NCI-H774 (cell line): ENCODE results near the gene WRNIP1.
"Not testable (repeated sequence)": the region's sequence is repeated elsewhere in the genome, so short reads cannot be mapped to it uniquely, and the experiment has no call there.

Source experiments
- DNase-seq: peaks from one replicate; lab custom pipeline; 2025; lab: John Stamatoyannopoulos, UW

The WRNIP1 gene

DNA sequence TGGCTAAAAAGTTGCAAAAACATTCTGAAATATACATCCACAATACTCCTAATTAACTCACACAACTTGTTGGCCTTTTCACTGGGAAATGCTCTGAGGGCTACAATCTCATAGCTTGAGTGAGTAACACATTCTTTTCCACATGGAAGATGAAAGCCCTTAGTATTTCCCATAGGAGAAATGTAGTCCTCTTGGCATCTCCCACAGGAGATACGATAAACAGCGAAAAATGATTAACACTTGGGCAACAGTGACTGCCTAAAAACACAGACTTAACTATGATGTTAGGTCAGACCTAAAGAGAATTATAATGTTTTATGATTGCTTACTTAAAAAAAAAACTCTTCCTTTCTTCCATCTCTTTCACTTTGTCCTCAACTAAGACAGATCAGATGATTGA lies 23.4 kb upstream of the WRNIP1 start:
- DNase-seq, result no peak

DNA sequence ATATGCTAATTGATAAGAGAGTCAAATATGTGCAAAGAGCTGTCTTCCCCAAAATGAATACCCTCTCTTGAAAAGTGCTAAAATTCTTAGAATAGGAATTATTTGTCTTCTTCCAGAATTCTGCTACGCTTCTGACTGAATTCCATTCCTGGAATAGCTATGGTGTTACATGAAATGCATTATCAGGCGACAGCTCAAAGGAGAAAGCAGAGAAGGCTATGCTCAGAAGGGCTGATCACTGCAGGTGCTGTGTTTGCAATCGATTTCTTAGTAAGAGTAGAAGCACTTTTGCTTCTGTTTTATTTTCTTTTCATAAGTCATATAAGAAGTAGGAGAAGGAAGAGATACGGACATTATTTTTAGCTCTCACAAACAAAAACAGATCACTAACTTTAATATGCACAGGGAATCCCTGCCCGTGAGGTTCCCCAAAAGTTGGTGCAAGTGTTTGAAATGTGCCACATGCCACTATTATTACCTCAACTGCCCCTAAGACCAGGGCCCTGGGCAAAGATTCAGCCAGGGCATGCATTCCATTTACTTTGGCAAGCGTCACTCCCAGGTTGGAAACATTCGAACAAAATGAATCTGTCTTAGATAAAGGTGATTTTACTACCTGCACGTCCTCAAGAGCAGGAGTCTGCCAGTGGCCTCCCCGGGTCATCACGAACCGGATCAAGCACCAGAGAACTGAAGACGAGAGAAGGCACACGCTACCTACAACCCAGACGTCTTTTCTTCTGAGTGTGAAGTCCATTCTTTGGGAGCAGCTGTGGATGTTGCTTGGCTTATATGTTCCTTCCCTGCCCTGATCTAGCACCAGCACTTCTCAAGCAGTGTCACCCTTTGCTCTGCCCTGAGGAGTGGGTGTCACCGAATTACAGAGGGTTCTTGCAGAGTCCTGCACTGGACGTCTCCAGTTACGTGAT lies 21.6 kb upstream of the WRNIP1 start:
- no peak for DNase-seq

DNA sequence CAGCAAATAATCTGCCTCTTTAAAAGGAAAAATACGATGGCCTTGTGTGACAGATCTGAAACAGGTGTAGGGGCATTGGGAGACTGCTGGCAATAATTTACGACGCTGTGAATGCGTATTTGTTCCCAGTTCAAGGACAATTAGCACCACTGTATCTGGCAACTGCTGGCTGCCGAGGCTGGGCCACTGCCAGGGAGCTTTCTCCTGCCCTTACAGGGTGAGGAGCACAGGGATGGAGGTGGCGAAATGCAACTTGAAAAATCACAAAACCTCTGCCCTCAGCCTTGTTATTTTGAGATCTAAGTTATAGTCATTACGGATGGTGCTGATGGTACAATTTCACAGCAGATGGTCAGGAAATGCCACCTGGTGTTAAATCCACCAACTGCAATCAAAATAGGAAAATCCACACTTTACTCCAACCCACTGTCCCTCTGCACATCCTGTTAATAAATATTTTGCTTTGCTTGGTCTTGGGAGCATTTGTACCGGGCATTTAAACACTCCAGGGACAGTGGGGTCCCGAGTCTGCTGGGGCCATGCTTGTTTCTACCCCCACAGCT lies 20.9 kb upstream of the WRNIP1 start:
- peak; percentile 12 for DNase-seq

DNA sequence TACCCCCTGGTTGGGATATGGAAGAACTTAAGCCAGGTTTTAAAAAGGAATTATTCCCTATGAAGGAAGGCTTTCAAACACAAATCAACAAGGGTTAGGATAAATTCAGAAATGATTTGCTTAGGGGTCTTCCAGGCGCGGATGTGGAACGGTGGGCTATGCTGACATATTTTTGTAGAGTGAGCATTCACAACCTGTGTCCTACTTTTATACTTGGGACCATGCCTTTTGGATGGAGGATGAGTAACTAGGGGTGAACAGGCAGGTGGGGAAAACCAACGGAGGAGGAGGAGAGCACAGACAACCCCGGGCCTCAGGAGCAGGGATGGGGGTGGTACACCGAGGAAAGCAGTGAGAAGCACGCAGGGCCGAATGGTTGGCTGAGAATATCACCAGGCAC lies 20.4 kb upstream of the WRNIP1 start:
- no peak for DNase-seq

DNA sequence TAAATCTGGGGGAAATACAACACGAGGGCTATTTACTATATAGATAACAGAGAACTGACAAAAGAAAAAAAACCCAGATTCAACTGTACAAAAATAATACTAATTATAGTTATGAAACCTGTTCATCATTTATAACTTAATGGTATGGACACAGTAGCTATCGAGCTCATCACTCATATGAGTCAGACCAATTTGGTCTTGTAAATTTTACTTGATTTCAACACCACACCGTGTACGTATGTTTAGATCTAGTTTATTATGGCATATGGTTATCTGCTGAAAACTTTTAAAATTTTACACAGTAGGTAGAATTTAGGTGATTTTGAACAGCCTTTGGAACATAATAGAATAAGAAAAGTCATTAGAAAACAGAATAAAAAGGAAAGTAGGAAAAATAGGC lies 19.9 kb upstream of the WRNIP1 start:
- no peak for DNase-seq

DNA sequence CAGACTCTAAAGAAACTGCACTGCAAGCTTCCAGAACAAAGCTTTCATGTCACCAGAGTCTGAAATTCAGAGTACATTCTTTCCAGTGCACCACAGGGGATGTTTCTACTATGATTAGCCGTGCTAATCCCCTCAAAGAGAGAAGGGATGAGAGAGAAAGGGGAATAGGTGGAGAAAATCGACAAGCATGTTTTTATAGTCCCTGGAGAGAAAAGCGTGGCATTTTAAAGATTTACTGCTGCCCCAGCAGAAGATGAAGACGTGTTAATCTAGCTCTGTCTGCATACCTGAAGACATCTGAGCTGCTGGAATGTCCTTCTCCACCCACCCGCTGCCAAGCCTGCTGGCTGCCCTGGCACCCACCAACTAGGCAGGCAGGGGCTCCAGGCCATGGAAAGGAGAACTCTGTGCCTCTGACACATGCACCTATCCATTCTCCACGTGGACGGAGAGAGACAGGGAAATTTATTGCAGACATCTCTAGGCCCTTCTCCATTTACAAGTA lies 18.6 kb upstream of the WRNIP1 start:
- no peak for DNase-seq

DNA sequence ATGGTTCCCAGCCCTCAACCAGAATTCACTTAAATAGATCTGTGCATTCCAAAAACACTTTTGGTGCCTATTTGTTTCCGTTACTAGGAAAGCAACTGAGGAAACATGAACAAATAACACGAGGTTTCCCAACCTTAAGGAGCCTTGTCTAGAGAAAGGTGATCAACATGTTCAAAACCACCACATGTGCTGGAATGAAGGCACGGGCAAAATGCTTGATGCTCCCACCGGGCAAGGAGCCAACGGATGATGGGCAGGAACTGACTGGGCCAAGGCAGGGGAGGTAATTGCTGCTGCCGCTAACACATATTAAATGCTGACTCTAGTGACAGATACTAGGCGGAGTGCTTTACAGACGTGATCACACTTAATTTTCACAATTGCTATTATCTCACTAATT lies 17.0 kb upstream of the WRNIP1 start:
- no peak for DNase-seq

DNA sequence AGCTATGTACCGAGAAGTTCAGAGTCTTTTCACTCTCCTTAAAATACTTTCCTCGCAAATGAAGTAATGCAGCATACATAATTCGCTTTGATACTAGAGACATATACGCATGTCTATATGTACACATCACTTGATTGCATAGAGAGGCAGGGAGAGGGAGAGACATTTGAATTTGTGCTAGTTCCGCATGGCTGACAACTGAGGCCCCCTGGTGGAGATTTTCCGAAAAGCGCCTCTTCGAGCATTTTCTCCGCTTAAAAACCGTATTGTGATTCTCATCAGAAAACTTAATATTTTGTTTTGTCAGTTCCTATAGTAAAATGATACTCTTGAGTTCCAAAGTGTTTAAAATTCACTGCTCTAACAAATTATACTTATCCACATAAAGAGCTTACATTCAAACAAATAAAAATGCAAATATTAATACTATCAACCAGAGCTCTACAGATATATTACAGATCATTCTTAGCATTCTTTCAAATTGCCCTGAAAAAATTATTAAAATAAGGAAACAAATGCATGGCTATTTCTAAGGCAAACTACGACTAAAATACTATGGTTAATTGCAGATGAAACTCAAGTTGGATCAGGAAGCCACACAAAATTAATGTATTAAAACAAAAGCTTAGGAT lies 15.1 kb upstream of the WRNIP1 start:
- peak; percentile 6 for DNase-seq

DNA sequence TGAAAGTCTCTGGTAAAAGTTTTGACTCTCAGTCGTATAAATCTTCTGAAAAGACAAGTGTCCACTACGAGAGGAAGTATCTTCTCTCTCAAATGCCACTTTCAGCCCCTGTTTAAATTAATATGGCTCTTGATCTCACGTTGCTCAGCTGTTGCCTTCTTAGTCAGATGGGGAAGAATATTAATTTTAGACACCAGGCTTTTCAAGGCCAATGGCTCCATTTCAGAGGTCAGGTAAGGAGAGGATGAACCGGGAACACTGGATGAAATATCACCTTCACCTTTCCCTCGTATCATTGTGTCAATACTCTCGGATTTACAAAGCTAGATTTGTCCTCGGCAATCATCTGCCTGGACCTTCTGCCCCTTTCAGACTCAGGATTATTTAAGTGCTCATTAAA lies 14.4 kb upstream of the WRNIP1 start, which contains the start of gene MYLK4:
MYLK4 (minus strand) TSS at position 91 of the 400 bp plus-strand sequence. CDS start 1,628 bp downstream, outside the sequence.
- DNase-seq, result no peak

DNA sequence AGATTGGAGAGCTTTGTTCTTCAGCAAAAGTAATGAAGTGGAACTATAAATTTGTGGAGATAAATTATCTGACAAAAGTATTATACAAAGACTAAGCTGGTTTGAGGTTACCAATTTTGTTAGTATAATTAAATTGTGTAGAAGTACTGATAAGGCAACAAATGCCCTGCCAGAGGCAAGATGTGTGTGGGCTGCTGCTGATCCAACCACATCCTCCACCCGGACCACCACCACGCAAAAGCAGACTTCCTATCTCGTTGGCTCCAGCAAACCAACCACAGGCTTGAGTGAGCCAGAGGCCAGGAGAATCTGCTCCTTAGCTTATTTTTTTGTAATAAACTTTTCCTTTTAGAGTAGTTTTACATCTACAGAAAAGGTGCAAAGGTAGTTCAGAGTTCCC lies 13.3 kb upstream of the WRNIP1 start:
- no peak for DNase-seq

DNA sequence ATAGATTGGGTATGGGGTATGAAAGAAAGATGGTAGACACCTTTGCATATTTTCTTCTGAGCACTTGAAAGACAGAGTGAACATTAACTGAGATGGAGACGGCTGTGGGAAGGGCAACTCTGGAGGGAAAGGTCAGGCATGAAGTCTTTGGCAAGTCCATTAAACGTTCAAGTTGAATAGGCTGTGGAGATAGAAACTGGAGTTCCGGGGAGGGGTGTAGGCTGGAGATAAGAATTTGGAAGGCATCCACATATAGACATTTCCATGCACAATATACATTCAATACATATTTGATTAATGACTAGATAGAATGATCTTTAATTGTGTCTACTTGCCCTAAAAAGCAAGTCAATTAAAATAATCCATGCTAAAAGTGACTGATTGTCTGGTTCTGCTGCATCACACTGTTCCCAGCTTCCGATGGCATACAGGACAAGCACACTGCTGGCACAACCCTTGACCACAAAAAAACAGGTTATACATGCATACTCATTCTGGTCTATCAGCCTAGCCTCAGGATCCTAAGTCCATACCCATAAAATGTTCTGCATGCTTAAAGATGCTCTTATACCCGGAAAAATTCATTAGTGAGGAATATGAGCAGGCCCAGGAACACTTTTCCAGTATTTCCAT lies 12.6 kb upstream of the WRNIP1 start:
- no peak for DNase-seq

DNA sequence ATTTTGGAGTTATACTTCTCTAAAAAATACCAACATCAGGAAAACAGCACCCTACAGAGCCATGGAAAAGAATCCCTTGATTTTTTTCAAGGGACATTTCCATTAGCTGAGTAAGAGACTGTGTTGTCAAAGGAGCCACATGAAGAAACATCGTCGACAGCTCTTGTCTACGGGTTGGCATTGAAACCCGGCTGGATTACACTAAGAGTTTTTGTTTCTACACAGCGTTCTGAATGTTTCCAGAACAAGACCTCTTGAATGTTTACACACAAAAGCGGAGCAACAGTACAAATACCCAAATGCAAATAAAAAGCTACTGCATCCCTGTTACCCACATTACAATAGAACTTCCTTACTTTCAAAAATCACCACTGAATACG lies 12.1 kb upstream of the WRNIP1 start:
- DNase-seq, result peak; percentile 12

DNA sequence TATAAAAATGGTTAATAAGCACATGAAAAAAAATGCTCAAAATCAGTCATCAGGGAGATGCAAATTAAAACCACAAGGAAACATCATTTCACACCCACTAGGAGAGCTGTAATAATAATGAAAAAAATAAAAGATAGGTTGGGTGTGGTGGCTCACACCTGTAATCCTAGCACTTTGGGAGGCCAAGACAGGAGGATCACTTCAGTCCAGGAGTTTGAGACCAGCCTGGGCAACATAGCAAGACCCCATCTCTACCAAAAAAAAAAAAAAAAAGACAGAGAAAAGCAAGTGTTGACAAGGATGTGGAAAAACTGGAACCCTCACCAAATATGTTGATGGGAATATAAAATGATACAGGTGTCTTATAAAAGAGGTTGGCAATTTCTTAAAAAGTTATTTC lies 11.4 kb upstream of the WRNIP1 start:
- DNase-seq, result no peak

DNA sequence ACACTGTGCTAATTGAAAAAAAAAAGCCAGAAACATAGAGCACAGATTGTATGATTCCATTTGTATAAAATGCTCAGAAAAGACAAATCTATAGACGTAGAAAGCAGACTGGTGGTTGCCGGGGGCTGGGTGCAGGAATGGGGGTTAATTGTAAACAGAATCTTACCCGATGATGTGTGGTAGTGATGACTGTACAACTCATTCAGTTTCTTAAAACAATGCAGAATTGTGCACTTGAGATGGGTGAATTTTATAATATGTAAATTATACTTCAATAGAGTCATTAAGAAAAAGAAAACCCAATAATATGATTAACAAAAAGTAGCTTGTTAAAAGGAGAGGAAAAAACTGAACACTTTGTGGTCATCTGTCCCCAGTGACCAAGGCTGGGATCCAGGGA lies 10.8 kb upstream of the WRNIP1 start:
- DNase-seq, result no peak

DNA sequence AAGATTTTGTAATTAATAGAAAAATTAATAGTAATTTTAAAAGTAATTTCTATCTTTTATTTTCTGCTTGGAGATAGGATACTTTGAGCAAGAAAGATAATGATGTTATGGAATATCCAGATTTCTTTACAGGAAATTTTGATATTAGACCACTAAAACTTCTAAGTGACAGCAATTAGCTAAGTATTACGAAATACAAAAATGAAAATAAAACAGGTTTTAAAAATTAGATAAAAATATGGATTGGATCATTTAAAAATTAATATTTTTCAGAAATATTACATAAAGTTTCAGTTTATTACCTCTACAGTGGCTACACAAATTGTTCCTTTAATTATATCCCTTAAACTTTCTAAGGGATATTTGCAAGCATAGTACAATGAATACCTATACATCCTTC lies 10.3 kb upstream of the WRNIP1 start:
- DNase-seq, result no peak

DNA sequence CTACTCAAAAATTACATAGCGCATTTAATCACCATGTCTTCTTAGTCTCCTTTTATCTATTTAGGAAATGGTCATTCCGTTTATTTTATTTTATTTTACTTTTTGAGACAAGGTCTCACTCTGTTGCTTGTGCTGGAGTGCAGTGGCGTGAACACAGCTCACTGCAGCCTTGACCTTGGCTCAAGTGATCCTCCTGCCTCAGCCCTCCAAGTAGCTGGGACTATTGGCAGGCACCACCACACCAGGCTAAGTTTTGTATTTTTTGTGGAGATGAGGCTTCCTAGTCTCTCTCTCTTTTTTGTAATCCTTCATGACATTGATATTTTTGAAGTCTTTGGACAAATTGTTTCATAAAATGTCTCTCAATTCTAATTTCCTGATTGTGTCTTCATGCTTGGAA lies 9.7 kb upstream of the WRNIP1 start:
- DNase-seq, result no peak

DNA sequence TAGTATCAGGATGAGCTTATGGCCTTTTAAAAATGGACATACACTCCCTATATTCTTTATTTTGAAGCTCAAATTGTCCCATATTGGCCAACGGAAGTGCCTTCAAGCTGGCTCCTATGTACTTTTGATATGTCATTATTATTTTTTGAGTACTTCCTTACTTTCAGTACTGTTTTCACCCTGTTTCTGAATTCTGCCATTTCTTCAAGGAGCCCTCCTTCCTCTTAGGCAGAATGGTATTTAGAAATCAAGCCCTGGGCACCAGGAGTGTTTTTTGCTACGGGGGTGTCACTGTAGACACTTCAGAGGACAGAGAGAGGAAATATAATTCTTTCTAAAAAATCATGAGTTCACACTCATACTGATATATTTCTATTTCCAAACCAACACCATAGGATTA lies 9.0 kb upstream of the WRNIP1 start:
- DNase-seq, result no peak

DNA sequence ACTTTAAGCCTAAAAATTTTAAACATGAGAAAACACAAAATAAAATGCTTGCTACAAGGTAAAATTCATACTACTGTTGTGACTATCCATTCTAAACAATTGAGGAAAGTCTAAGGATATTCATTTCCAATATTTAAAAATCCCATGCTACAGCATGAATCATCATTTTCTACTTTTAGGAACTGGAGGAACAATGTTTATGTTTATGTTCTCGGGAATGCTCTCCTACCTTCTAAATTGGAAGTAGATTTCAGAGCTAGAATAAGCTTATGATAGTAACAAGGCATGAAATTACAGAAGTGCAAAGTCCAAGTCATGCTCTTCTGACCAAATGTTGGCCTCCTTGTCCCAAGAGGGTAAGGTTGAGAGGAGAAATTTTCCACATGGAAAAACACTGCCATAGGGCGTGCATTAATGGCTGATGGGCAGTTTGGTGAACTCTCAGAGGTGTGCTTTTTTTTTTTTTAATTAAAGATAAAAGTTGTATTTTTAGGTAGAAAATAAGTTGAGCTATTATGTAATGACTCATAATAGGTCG lies 8.4 kb upstream of the WRNIP1 start:
- no peak for DNase-seq

DNA sequence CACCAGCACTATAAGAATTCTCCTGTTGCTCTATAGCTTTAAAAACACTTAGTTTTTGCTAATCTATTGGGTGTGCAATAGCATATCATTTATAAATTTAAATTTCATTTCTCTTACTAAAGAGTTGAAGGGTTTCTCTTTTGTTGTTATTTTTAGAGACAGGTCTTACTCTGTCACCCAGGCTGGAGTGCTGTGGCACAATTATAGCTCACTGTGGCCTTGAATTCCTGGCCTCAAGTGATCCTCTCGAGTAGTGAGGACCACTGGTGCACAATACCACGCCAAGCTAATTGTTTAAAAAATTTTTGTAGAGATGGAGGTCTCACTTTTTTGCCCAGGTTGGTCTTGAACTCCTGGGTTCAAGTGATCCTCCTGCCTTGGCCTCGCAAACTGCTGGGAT lies 6.2 kb upstream of the WRNIP1 start:
- no peak for DNase-seq

DNA sequence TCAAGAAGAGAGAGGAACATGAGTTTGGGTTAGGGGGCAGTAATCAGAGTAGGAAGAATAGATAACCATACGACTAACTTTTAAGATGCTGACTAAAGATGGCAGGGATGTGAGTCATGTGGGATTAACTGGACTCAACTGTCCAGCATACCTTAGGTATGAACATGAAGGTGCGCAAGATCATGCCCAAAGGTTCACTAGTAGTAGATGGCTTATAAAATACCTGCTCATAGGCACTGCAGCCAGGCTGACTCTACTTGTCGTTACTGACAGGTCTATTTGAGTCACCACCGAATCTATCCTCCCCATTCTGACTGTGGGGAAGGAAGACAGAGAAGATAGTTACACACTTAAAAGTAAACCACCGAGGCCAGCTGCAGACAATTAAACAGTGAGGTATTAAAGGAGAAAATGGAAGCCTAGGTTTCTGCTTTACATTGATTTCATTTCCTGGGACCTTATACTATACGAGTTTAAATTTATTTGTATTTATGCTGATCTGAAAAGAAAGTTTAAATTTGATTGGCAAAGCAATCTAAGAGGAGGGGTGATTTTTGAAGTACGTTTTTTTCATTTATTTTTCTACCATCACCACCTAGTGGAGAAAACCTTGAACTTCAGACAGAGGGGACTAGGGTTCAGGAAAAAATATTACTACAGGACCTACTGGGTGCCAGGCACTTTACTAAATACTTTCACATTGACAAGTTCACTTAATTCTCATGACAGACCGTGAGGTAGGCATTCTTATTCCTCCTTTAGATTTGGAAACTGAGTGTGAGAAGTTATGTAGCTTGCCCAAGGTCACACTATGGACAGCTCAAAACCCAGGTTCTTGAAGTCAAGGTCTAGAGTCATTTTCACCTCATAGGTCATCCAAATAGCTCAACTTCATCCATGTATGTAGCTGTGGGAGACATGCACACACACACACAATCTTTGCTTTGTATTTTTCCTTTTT lies 4.0 kb upstream of the WRNIP1 start:
- DNase-seq, result no peak

DNA sequence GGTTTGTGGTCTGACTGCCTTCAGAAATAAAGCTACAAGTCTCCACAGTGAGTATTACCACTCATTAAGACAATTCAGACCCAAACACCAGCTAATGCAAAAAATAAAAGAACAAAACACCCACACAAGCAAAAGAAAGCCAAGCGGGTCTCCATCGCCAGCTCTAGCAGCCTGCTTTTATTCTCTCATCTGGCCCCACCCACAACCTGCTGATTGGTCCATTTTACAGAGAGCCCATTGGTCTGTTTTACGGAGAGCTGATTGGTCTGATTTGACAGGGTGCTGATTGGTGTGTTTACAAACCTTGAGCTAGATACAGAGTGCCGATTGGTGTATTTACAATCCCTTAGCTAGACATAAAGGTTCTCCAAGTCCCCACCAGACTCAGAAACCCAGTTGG lies 2.3 kb upstream of the WRNIP1 start:
- DNase-seq, result not testable (repeated sequence)
